ENCODE measurements around the gene GNAS. TPM values are rescaled to one million over a fixed set of nuclear protein-coding genes. Genes with fewer than 3 reads are reported as not detected.

The GNAS gene
- total RNA-seq: 579 and 635 TPM in 2 replicates

DNA sequence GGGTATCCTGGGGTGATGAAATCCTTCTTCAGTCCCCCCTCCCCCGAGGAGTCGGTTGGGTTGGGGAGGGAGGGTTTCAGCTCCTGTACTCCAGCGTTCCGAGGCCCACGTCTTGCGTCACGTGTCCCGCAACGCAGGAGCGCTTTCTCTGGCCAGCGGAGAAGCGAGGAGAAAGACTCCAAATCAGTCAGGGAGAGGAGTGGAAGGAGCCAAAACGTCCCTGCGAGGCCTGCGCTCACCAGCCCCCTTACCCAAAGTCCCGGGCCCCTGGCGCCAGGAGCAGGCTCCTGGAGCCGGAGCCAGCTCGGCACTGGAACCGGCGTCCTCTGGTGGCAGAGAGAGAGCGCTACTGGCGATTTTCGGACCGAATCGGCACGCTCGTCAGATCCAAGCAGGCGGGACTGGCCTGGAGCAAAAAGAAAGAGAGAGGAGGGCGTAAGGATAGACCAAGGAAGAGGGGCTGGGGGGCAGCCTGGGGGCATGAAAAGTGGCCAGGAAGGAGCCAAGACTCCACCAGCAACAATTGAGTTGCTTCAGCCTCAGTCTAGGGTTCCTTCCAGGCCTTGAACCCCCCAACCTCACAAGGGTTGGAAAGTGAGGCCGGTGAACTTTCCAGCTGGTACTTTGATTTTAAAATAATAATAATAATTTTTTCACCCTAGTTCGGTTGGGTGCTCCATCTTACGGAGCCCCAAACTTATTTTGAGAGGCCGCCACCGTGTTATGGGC, at the start of gene GNAS:
GNAS (plus strand) TSS at position 174 of the 729 bp plus-strand sequence.

DNA sequence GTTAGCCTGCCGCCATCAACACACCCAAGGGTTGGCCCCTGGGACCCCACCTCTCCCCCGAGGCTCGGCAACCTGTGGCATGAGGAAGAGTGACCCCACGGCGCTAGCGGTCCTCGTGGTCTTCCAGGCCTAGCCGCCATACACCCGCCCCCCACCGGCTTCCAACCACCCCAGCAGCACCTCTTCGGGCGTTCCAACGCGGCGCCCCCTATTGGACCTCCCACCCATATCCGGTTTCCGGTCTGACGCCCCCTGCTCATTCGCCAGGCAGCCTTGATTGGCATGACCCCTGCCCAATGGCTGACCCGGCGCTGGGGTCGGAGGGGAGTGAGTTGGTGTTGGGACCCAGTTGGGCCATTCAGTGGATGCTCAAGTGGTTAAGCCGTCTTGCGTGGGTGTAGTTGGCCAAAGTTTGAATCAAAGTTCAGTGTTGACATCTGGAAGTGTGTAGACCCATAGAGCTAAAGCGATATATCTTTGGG, 1.8 kb upstream of the GNAS start, which contains the start of gene GNAS-AS1:
GNAS-AS1 (minus strand) TSS at position 210 of the 482 bp plus-strand sequence.

Other genes with a start within 250 kb of the GNAS start
- gene STX16, start 201.4 kb upstream of the GNAS start, total RNA-seq: 21.2 and 24.2 TPM in 2 replicates
- 21.1 and 23.3 TPM in 2 replicates for gene NPEPL1, start 159.9 kb upstream of the GNAS start, total RNA-seq
- 0.32 and 0.36 TPM in 2 replicates for gene GNAS-AS1, start 1.8 kb upstream of the GNAS start, total RNA-seq
- 40.2 and 43.5 TPM in 2 replicates for gene NELFCD, start 128.5 kb downstream of the GNAS start, total RNA-seq
- gene CTSZ, start 154.5 kb downstream of the GNAS start, total RNA-seq: 122 and 130 TPM in 2 replicates
- not detected in 2 replicates for gene TUBB1, start 166.7 kb downstream of the GNAS start, total RNA-seq
- 22.0 and 23.8 TPM in 2 replicates for gene ATP5F1E, start 179.6 kb downstream of the GNAS start, total RNA-seq
- gene PRELID3B, start 190.1 kb downstream of the GNAS start, total RNA-seq: 39.9 and 45.3 TPM in 2 replicates